PC-3 (cell line): ENCODE data around the gene WDR72. TPM values are rescaled to one million over a fixed set of nuclear protein-coding genes. Genes with fewer than 3 reads are reported as not detected.

Experiments
- ATAC-seq: fragments of 200-7000 bp; cut with Tn5 transposase; 2 replicates; pipeline ENCODE4 v1.9.1; 2020; ENCODE audit warnings: mild to moderate bottlenecking, moderate library complexity
- BruUV-seq: library from RNA; stranded (reverse); fragments of 400-500 nt; replicated peaks from 2 replicates; lab custom pipeline; 2021; lab: Mats Ljungman, UMichigan
- CTCF ChIA-PET: fragments of 300-600 bp; sonication (Branson Sonifier 250); formaldehyde crosslinking; loops from one replicate; lab custom pipeline; 2022; ENCODE audit warnings: antibody characterized with exemption; lab: Charles Lee
- POLR2A ChIA-PET: fragments of 300-600 bp; sonication (Branson Sonifier 250); formaldehyde crosslinking; loops from one replicate; lab custom pipeline; 2022; ENCODE audit warnings: antibody characterized with exemption; ENCODE audit not compliant: unreplicated experiment; lab: Charles Lee
- DNase-seq: peaks from one replicate; pipeline ENCODE4 v3.0.0-alpha.2; 2015
- H2AFZ ChIP-seq: fragments of 300-600 bp; sonication (generic); 2 replicates; pipeline ENCODE4 v1.6.0; 2016; ENCODE audit warnings: antibody characterized with exemption, low read length
- H3F3A ChIP-seq: fragments of 300-600 bp; sonication (generic); one replicate; pipeline ENCODE4 v1.6.0; 2017; ENCODE audit warnings: antibody characterized with exemption, low read length, control low read depth, mild to moderate bottlenecking; ENCODE audit not compliant: unreplicated experiment
- H3K27ac ChIP-seq: fragments of 300-600 bp; sonication (generic); 2 replicates; pipeline ENCODE4 v1.5.1; 2016; ENCODE audit warnings: mild to moderate bottlenecking, low read length
- H3K27me3 ChIP-seq: fragments of 300-600 bp; sonication (generic); 2 replicates; pipeline ENCODE4 v1.6.1; 2016; ENCODE audit warnings: low read length, mixed read lengths
- H3K36me3 ChIP-seq: fragments of 300-600 bp; sonication (generic); 2 replicates; pipeline ENCODE4 v1.6.1; 2016; ENCODE audit warnings: low read depth, mixed run types, low read length, mixed read lengths
- H3K4me1 ChIP-seq: fragments of 300-600 bp; sonication (generic); 2 replicates; pipeline ENCODE4 v1.5.1; 2016; ENCODE audit warnings: low read length; ENCODE audit not compliant: insufficient read depth
- H3K4me2 ChIP-seq: fragments of 300-600 bp; sonication (generic); 2 replicates; pipeline ENCODE4 v1.6.0; 2016; ENCODE audit warnings: low read length
- H3K4me3 ChIP-seq: fragments of 300-600 bp; sonication (generic); 2 replicates; pipeline ENCODE4 v1.5.1; 2016; ENCODE audit warnings: mild to moderate bottlenecking, low read length, mixed read lengths
- H3K79me2 ChIP-seq: fragments of 300-600 bp; sonication (generic); 2 replicates; pipeline ENCODE4 v1.6.1; 2017; ENCODE audit warnings: low read length, mixed read lengths
- H3K9ac ChIP-seq: fragments of 300-600 bp; sonication (generic); 2 replicates; pipeline ENCODE4 v1.6.0; 2016; ENCODE audit warnings: mild to moderate bottlenecking, low read length
- H3K9me2 ChIP-seq: fragments of 300-600 bp; sonication (generic); replicated peaks from 2 replicates; pipeline ENCODE4 v1.6.1; 2016; ENCODE audit warnings: mixed run types, low read length, mixed read lengths
- H3K9me3 ChIP-seq: fragments of 300-600 bp; sonication (generic); 2 replicates; pipeline ENCODE4 v1.6.1; 2016; ENCODE audit warnings: low read length, mixed read lengths
- H4K20me1 ChIP-seq: fragments of 300-600 bp; sonication (generic); 2 replicates; pipeline ENCODE4 v1.6.1; 2016; ENCODE audit warnings: low read length, mixed read lengths
- EZH2 ChIP-seq: fragments of 300-600 bp; sonication (generic); IDR thresholded peaks from one replicate; pipeline ENCODE4 v1.6.1; 2017; ENCODE audit warnings: antibody characterized with exemption, mild to moderate bottlenecking, low read length; ENCODE audit not compliant: unreplicated experiment
- EZH2phosphoT487 ChIP-seq: fragments of 300-600 bp; sonication (generic); IDR thresholded peaks from 2 replicates; pipeline ENCODE4 v1.6.1; 2018; ENCODE audit warnings: mild to moderate bottlenecking, antibody characterized with exemption, low read length, borderline replicate concordance
- intact Hi-C: fragments of 100-400 bp; cut with micrococcal nuclease; formaldehyde crosslinking; loops from 2 replicates; pipeline ENCODE4 v1.9.0; 2023
- total RNA-seq: library from RNA; depleted of rRNA; stranded (reverse); fragments of >200 nt; gene quantifications from 2 replicates; pipeline ENCODE4 v1.2.3, GENCODE V29; 2014
- TF ChIP-seq, protein P1 (sequence below): fragments of 300-600 bp; sonication (generic); conservative IDR thresholded peaks from 2 replicates; pipeline ENCODE4 v1.5.1; 2017; ENCODE audit warnings: antibody characterized with exemption, low read depth, mild to moderate bottlenecking, low read length

WDR72 gene
- total RNA-seq, 1 experiment from 2014 or later: 5.9 TPM

- Histone ChIP-seq H3K9me3 (no peaks in the 10 kb centered on the region), H2AFZ (no peak overlapping the region), H3K79me2 (no peaks in the 10 kb centered on the region), H3K9ac (no peak overlapping the region), H3F3A (no peaks in the 10 kb centered on the region), H3K27me3 (peaks cover 45% of the 10 kb centered on the region), H3K9me2 (no peaks in the 10 kb centered on the region), H3K4me3 (no peak overlapping the region), H3K27ac (no peak overlapping the region), H4K20me1 (no peaks in the 10 kb centered on the region), H3K4me1 (no peaks in the 10 kb centered on the region), H3K36me3 (no peaks in the 10 kb centered on the region), H3K4me2 (no peak overlapping the region)
- ChIA-PET CTCF (no interaction called here), POLR2A (no interaction called here)
- ATAC-seq (no peak), DNase-seq (no peak)
- intact Hi-C loops: no loop called here
- TF ChIP-seq EZH2phosphoT487 (no peak), EZH2 (no peak)
- TF ChIP-seq, protein P1, sequence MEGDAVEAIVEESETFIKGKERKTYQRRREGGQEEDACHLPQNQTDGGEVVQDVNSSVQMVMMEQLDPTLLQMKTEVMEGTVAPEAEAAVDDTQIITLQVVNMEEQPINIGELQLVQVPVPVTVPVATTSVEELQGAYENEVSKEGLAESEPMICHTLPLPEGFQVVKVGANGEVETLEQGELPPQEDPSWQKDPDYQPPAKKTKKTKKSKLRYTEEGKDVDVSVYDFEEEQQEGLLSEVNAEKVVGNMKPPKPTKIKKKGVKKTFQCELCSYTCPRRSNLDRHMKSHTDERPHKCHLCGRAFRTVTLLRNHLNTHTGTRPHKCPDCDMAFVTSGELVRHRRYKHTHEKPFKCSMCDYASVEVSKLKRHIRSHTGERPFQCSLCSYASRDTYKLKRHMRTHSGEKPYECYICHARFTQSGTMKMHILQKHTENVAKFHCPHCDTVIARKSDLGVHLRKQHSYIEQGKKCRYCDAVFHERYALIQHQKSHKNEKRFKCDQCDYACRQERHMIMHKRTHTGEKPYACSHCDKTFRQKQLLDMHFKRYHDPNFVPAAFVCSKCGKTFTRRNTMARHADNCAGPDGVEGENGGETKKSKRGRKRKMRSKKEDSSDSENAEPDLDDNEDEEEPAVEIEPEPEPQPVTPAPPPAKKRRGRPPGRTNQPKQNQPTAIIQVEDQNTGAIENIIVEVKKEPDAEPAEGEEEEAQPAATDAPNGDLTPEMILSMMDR: no peak
- BruUV-seq: no TSS peak
Measured at GRCh38 chr15:53709821-53710220, 49.6 kb downstream of the WDR72 start.

DNA sequence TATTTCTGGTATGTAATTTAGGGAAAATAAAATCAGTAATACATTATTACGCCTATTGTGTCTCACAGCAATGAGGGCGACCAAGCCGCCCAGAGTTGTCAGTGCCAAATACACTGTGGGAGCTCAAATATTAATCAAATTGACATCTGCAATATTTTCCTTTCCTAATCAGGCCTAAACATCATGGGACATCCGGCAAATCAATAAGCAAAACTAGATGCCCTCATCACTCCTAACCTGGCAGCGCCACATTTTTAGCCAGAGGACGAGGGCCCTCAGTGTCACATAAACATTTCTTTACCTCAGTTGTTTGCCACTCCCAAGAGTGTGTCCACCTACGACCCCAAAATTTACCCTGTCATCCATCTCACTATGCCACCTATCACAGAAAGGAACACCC is 64.1 kb downstream of the WDR72 start:
- Histone ChIP-seq H3K79me2 (no peaks in the 10 kb centered on the region), H3K27me3 (0 out of 2 replicates have a peak, but pooled peaks cover 5% of the 10 kb centered on the region), H3F3A (no peaks in the 10 kb centered on the region), H3K9me3 (no peaks in the 10 kb centered on the region), H3K27ac (no peak overlapping the region), H3K4me2 (no peak overlapping the region), H3K4me1 (no peaks in the 10 kb centered on the region), H3K9me2 (no peaks in the 10 kb centered on the region), H3K4me3 (no peak overlapping the region), H4K20me1 (no peaks in the 10 kb centered on the region), H3K9ac (no peak overlapping the region), H2AFZ (no peak overlapping the region), H3K36me3 (no peaks in the 10 kb centered on the region)
- ChIA-PET POLR2A (no interaction called here), CTCF (no interaction called here)
- ATAC-seq: no peak
- TF ChIP-seq EZH2phosphoT487: no peak
- TF ChIP-seq, protein P1: no peak
- no peak for TF ChIP-seq EZH2
- DNase-seq: no peak
- intact Hi-C loops: no loop called here
- BruUV-seq: no TSS peak

GRCh38 chr15:53694476-53694874 is 65.0 kb downstream of the WDR72 start:
- no peaks in the 10 kb centered on the region for H3K9me3 ChIP-seq
- no peak for TF ChIP-seq EZH2phosphoT487
- TF ChIP-seq, protein P1: no peak
- TF ChIP-seq EZH2: no peak
- H3K79me2 ChIP-seq: no peaks in the 10 kb centered on the region
- no peak overlapping the region for H2AFZ ChIP-seq
- no peaks in the 10 kb centered on the region for H3K36me3 ChIP-seq
- no peak overlapping the region for H3K27ac ChIP-seq
- ATAC-seq (no peak), DNase-seq (no peak)
- no peaks in the 10 kb centered on the region for H3K27me3 ChIP-seq
- no peaks in the 10 kb centered on the region for H3F3A ChIP-seq
- no peaks in the 10 kb centered on the region for H4K20me1 ChIP-seq
- BruUV-seq: no TSS peak
- no peaks in the 10 kb centered on the region for H3K9me2 ChIP-seq
- no peak overlapping the region for H3K4me2 ChIP-seq
- CTCF ChIA-PET: no interaction called here
- H3K4me1 ChIP-seq: no peaks in the 10 kb centered on the region
- H3K4me3 ChIP-seq: no peak overlapping the region
- POLR2A ChIA-PET: no interaction called here
- intact Hi-C loops: no loop called here
- H3K9ac ChIP-seq: no peak overlapping the region
